HL-60 (cell line): ENCODE measurements around the gene PRPS2.

Experiments used
- DNase-seq, 2 experiments: peaks; one replicate each; pipeline ENCODE4 v3.0.0-alpha.2; 2010 to 2020; ENCODE audit warnings: low read depth in 1 of 2, low spot score in 1 of 2
- H3K27ac ChIP-seq: fragments of 250-450 bp; sonication (Bioruptor Pico); replicated peaks from 2 replicates; pipeline ENCODE4 v1.5.1; 2020; ENCODE audit warnings: mild to moderate bottlenecking, moderate library complexity
- H3K27me3 ChIP-seq: fragments of 250-450 bp; sonication (Bioruptor Pico); 2 replicates; pipeline ENCODE4 v1.5.1; 2021; ENCODE audit warnings: mild to moderate bottlenecking, moderate library complexity; ENCODE audit not compliant: insufficient read depth, poor library complexity, severe bottlenecking
- H3K4me3 ChIP-seq: replicated peaks from 2 replicates; pipeline ENCODE4 v1.5.1; 2011; ENCODE audit warnings: mild to moderate bottlenecking, control low read depth, low read length; ENCODE audit not compliant: insufficient read depth
- CTCF ChIP-seq: IDR thresholded peaks from one replicate; pipeline ENCODE4 v1.5.1; 2011; ENCODE audit warnings: low read length, control low read depth, inconsistent platforms; ENCODE audit not compliant: insufficient read depth
- GABPA ChIP-seq: IDR thresholded peaks from 2 replicates; pipeline ENCODE4 v1.6.1; 2012; ENCODE audit warnings: low read depth
- POLR2AphosphoS5 ChIP-seq: IDR thresholded peaks from 2 replicates; pipeline ENCODE4 v1.6.1; 2012; ENCODE audit warnings: low read depth
- REST ChIP-seq: IDR thresholded peaks from 2 replicates; pipeline ENCODE4 v1.6.1; 2012; ENCODE audit warnings: low read depth; ENCODE audit not compliant: insufficient replicate concordance
- SPI1 ChIP-seq: IDR thresholded peaks from 2 replicates; pipeline ENCODE4 v1.6.1; 2012; ENCODE audit warnings: low read depth, mild to moderate bottlenecking, borderline replicate concordance

Gene PRPS2

DNA sequence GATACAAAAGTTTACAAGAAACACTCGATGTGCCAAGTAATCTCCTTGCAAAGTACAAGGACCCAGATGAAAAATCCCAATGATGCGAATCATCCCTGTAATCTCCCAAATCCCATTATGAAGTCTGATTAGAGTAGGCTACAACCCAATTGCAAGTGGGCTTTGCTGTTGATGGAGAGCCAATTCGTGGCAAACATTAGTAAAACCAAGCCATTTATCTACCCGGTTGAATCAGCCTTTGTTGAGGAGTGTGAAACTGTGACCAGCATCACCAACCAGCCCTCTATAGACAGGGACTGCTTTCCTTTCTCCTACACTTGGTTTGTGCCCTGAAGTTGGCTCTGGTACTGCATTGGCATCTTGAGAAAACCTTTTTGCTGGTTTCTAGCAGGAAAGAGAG, 1.2 kb upstream of the PRPS2 start:
- no peak overlapping the region for H3K27ac ChIP-seq
- DNase-seq: no peak
- no peak overlapping the region for H3K4me3 ChIP-seq
- H3K27me3 ChIP-seq: no peaks in the 10 kb centered on the region
- TF ChIP-seq REST: no peak
- TF ChIP-seq CTCF: no peak
- no peak for TF ChIP-seq SPI1
- TF ChIP-seq GABPA: no peak
- no peak for TF ChIP-seq POLR2AphosphoS5

GRCh38 chrX:12790885-12791256, 341 bp upstream of the PRPS2 start:
- Histone ChIP-seq H3K4me3 (peak overlapping the region; percentile 70), H3K27me3 (no peaks in the 10 kb centered on the region), H3K27ac (peak overlapping the region; percentile 83; the same call in 1 of the 2 replicates)
- TF ChIP-seq REST: no peak
- TF ChIP-seq CTCF: no peak
- no peak for TF ChIP-seq POLR2AphosphoS5
- no peak for TF ChIP-seq GABPA
- TF ChIP-seq SPI1: no peak
- no peak for DNase-seq

DNA sequence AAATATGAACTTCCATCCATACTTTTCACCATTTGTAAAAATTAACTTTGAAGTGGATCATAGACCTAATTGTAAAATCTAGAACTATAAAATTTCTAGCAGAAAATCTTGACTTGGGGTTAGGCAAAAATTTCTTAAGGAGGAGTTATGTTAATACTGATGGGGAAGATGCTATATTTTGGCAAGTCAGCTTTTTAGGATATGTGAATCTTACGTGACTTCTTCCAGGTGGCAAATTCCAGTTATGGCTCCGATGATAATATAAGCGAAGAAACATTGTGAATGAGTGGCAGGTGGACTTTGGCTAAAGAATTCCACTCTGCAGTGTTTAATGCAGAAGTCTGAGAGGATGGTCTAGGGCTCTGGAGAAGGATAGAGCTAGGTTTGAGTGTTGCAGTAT, 1.5 kb downstream of the PRPS2 start:
- no peak for DNase-seq
- Histone ChIP-seq H3K27me3 (no peaks in the 10 kb centered on the region), H3K4me3 (peak overlapping the region; percentile 70), H3K27ac (no peak overlapping the region)
- no peak for TF ChIP-seq GABPA
- no peak for TF ChIP-seq POLR2AphosphoS5
- TF ChIP-seq SPI1: no peak
- TF ChIP-seq REST: no peak
